ENCODE results near the gene EPHB2.
A peak's percentile ranks its signal among the peaks of the same experiment; 100 is the strongest.

Gene EPHB2

DNA sequence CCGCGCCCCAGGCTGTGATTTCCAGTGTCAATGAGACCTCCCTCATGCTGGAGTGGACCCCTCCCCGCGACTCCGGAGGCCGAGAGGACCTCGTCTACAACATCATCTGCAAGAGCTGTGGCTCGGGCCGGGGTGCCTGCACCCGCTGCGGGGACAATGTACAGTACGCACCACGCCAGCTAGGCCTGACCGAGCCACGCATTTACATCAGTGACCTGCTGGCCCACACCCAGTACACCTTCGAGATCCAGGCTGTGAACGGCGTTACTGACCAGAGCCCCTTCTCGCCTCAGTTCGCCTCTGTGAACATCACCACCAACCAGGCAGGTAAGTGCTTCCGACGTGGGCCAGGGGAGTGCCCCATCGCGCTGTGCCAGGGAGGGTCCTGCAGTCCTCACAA is 154.2 kb downstream of the EPHB2 start:
- no peak for DNase-seq

DNA sequence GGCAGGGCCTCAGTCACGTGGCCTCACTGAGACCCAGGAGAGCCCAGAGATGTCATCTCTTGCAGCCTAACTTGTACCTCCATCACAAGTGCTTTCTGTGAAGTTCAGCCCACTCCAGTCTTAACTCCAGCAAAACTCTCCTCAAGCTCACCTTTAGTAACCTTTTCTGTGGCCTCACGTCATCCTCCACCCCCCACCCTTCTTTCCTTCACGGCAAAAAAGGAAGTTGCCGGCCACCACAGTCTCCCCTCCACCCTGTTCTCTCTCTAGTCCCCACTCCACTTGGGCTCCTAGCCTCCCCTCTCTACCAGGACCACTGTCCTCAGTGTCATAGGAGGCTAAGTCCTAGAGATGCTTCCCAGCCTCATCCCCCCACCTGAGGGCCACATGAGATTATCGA is 155.1 kb downstream of the EPHB2 start:
- no peak for DNase-seq

GRCh38 chr1:22866868-22867267 is 156.2 kb downstream of the EPHB2 start:
- DNase-seq, result no peak

DNA sequence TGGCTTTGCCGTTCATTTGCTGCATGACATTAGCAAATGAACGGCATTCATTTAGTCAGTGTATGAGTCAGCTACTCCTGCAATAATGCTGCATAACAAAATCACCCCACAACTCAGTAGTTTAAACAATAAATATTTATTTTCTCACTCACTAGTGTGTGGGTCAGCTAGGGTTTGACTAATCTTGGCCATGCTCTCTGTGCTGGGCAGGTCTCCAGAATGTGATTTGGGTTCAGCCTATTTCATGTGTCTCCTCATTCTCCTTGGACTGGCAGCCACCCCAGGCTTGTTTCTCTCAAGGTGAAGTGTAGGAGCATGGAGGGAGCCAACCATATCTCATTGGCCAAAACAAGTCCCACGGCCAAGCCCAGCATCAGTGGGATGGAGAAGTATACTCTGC is 157.7 kb downstream of the EPHB2 start:
- DNase-seq, result no peak

GRCh38 chr1:22869325-22869724 is 158.7 kb downstream of the EPHB2 start:
- DNase-seq, result no peak

GRCh38 chr1:22870201-22870871 is 159.7 kb downstream of the EPHB2 start:
- no peak for DNase-seq

DNA sequence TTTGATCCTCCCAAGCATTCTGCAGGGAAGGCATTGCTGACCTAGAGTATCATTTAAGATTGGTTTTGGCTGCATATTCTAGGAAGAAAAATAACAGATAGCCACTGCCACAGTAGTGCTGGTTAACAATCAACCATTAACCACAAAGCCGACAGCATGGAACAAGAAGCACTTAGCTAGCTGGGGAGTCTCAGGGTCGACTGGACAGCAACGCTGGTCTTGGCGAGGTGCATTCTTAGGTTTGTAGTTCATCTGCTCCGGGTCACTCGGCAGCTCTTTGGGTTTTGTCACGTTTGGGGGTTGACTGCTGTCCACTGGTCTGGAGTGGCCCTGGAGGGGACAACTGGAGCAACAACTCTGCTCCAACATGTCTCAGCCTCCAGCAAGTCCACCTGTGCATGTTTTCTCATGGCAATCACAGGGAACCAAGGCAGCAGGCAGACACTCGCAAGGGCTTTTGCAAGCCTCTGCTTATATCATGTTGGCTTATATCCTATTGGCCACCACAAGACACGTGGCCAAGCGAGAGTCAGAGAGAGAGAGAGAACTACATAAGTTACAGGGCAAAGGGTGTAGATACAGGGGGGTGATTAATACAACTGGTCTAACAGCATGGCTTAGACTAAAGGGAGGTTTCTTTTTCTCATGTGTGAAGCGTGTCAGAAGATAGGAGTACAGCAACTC is 162.5 kb downstream of the EPHB2 start:
- no peak for DNase-seq

DNA sequence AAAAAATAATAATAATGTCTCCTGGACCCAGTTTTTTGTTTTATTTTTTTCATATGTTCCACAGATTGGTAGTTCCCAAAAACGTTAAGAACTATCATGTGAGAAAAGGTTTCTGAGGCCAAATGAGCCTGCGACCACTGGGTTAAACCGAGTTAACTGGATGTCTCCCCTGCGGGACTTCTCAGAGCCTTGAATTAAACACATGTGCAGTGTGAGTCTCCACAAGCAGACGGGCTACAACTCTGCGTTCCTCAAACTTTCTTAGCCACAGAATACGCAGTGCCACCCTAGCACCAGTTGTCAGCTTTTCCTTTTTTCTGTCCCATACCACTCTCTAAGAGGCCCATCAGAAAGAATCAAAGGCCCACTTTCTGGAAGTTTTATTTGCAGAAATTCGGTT is 164.1 kb downstream of the EPHB2 start:
- DNase-seq, result no peak

- no peak for DNase-seq
These were observed 164.6 kb downstream of the EPHB2 start for GRCh38 chr1:22875241-22875640.

DNA sequence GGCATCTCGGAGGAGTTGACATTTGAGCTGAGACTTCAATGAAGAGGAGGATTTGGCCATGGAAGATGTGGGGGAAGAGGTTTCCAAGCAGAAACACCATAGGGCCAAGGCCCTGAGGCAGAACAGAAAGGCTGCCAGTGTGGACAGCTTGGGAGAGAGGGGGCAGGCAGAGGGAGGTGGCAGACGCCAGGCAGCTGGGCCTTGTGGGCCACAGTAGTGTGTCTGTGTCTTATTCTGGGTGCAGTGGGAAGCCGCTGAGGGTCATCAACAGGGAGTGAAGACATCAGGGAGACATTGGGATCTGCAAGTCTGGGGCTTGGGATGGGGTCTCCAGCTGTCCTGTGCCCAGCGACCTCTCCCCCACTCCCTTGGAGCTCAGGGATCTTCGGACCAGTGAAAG is 165.2 kb downstream of the EPHB2 start:
- DNase-seq, result no peak

DNA sequence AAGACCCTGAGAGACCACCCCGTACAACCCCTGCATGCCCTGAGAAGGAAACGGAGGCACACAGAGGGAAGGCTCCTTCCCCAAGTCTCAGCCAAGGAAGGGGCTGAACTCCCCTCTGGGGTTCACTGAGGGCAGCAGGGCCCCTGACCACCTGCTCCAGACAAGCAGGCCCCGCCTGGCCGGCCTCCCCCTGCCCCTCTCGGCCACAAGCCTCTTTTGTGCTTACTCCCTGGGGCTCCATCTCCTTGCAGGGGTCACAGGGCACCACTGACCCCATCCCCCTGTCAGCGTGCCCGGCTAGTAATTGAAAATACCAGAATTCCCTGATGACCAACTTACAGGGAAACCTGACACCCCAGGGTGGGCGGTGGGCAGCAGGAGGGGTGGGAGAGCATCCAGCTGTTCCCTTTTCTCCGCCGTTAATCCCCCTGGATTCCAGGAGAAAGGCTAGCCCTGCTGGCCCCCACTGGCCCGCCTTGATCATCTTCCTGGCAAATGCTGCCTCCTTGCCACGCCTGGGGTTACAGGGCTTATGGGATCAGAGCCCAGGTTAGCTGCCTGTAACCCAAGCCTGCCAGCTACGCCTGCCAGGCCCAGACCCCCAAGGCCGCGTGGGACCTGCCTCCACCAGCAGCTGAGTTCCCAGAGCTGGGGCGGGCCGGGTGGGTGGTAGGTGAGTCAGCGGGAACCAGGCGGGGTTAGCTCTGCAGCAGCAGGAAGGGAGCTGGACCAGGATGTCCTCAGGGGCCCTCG is 165.9 kb downstream of the EPHB2 start:
- no peak for DNase-seq

DNA sequence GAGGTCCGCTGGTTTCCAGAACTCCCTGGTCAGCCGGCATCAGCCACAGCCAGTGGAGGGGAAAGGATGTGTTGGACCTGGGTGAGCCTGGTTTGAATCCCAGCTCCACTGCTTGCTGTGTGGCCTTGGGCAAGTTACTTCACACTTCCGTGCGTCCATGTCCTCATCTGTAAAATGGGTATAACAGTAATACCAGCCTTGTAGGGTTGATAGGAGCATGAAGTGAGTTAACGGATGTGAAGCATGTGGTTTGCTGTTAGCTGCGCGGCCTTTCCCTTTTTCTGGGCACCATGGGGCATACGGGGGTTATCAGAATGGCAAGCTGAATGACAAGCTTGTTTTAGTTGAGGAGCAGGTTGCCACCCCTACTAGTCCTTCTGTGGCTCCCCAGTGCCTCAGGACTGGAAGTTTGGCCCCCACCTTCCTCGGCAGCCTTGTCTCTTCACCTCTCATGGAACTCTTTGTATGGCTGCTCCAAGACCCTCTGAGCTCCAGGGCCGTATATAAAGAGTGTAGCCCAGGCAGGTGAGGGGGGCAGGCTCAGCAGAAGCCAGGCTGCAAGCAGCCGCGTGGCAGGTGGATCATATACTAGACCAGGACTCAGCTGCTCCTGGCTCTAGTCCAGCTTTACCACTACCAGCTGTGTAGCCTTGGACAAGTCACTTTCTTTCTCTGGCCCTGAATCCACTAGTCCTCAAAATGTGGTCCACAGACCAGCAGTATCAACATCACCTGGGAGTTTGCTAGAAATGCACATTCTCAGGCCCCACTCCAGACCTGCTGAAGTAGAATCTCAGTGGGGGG is 166.7 kb downstream of the EPHB2 start:
- no peak for DNase-seq

- no peak for DNase-seq
These were observed 167.3 kb downstream of the EPHB2 start for GRCh38 chr1:22877980-22878379.

DNA sequence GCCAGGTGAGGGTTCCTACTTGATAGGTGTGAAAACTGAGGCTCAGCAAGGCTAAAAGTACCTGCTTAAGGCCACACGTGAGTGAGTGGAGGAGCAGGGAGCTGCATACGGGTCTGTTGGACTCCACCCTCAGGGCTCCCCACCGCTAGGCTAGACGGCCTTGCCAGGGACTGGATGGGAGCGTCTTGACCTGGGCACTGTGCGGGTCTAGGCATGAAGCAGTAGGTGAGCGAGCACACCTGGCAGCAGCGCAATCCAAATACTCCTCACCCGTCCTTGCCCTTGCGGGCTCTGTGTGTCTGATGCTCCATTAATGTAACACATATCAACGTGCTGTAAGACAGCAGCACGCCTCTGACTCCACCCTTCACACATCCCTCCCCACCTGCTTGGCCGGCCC is 168.0 kb downstream of the EPHB2 start:
- DNase-seq, result no peak

DNA sequence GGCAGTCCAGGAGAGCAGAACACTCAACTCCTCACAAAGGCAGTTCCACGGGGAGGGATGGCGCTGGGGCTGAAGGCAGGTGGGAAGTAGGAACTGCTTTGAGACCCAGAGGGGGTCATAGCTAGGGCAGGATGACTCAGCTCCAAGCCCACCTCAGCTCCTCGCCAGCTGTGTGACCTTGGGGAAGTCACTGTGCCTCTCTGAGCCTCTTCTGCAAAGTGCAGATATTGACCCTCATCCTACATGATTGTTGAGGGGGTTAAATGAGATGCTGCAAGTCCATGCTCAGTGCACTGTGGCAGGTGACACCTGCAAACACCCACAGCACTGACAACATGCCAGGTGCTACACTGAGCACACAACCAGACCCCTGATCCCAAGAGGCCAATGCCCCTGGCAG is 168.8 kb downstream of the EPHB2 start:
- no peak for DNase-seq

DNA sequence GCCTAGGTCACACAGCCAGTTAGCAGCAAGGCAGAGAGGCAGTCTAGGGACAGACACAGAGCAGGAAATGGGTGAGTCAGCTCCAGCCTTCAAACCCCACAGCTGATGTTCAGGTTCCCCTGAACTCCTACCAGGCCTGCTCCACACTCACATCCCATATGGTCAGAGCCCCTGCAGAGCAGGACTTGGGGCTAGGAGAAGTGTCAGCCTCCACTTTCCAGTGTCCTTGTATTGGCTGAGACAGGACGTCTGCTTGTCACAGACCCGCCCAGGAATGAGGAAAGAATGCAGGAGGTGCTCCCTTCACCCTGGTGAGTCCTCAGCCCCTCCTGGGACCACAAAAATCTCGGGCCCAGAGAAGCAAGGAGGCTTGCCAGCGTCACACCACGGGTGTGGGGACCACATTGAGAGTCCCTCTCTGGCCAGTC is 169.5 kb downstream of the EPHB2 start:
- no peak for DNase-seq

GRCh38 chr1:22883406-22883805 is 172.8 kb downstream of the EPHB2 start:
- DNase-seq, result no peak

DNA sequence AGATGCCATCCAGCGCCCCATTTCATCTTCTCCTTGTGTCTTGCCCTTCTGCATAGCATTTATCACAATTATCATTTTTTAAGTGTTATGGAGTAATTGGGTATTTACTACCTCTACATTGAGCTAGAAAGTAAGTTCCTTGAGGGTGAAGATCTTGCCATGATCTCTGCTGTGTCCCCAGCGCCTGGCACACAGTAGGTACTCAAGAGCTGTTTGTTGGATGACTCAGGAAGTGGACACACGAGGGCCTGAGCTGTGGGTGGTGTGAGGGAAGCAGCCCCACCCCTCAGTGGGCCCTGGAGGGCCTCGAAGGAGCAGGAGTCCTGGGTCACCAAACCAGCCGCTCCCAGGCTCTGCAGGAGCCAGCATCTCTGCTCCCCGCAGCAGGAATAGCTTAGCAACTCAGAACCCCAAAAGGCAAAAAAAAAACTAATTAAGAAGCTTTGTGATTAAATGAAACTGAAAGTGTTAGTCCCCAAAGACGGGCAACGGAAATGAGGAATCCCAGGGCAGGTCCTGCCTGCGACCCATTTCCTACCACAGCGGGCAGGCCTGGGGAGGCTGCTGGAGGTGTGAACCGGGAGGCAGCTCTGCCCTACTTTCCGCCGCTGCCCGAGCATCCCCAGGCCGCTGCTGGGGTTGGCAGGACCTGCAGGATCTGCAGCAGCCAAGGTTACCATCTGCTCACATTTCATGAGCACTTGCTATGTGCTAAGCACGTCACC is 174.3 kb downstream of the EPHB2 start:
- DNase-seq, result peak in 1 of 3 donors; percentile 23

DNA sequence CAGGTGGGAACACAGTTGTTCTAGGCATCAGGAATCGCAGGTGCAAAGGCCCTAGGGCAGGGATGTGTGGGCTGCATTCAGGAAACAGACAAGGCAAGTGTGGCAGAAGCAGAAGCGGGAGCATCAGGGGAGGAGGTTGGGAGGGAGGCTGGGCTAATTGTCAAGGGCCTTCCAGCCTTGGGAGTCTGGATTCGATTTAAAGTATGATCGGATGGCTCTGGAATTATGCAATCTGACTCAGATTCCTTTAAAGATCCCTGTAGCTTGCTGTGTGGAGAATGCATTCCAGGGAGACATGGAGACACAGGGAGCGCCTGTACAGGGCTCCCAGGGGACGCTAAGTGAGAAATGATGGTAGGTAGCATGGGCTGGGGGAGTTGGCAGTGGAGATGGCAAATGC is 175.6 kb downstream of the EPHB2 start:
- no peak for DNase-seq

GRCh38 chr1:22887491-22887890 is 176.9 kb downstream of the EPHB2 start:
- DNase-seq, result no peak

GRCh38 chr1:22888320-22889075 is 177.9 kb downstream of the EPHB2 start:
- no peak for DNase-seq

All from suppressor macrophage treated with lipopolysaccharide for 1 hour (primary cell).